GM12872 (cell line): Measurements from ENCODE around the gene MMP2.

Experiments used
- CTCF ChIP-seq: IDR thresholded peaks from 3 replicates; pipeline ENCODE4 v1.5.1; 2011; ENCODE audit warnings: low read depth, mild to moderate bottlenecking, low read length, moderate library complexity; ENCODE audit not compliant: insufficient read depth

The MMP2 gene

GRCh38 chr16:55501549-55502322 lies 22.7 kb downstream of the MMP2 start:
- peak; percentile 44; the same call in 2 of the 3 replicates for TF ChIP-seq CTCF

- no peak for TF ChIP-seq CTCF
These were observed 23.9 kb downstream of the MMP2 start for GRCh38 chr16:55502801-55503366.

DNA sequence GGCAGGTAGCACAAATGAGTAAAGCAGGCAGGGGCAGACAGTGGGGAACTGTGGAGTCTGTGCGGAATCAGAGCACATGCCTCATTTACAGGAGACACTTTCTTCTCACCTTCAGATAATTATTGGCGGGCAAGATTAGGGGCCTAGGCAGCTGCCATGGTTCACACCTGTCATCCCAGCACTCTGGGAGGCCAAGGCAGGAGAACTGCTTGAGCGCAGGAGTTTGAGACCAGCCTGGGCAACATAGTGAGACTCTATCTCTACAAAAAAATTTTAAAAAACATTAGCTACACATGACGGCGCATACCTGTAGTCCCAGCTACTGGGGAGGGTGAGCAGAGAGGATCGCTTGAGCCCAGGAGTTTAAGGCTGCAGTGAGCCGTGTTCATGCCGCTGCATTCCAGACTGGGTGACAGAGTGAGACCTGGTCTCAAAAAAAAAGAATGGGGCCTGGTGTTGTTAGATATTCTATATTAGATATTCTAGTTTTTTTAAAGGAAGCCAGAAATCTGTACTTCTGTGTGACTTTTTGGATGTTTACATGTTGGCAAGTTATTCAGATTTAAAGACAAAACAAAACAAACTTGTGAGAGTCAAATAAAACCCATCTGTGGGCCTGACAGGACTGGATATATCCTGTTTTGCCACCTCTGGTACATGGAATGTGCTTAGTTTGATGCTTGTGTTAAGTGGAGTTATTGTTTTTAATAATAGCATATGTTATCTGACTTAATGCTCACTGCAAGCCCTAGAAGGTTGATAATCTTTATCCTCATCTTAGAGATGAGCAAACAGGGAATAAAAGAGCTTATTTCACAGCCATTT lies 24.9 kb downstream of the MMP2 start:
- no peak for TF ChIP-seq CTCF

- no peak for TF ChIP-seq CTCF
These were observed 26.5 kb downstream of the MMP2 start for GRCh38 chr16:55505333-55506015.

DNA sequence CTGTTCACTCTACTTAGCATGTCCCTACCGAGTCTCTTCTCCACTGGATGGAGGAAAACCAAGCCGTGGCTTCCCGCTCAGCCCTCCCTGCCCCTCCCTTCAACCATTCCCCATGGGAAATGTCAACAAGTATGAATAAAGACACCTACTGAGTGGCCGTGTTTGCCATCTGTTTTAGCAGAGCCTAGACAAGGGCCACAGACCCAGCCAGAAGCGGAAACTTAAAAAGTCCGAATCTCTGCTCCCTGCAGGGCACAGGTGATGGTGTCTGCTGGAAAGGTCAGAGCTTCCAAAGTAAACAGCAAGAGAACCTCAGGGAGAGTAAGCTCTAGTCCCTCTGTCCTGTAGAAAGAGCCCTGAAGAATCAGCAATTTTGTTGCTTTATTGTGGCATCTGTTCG lies 27.1 kb downstream of the MMP2 start:
- no peak for TF ChIP-seq CTCF

DNA sequence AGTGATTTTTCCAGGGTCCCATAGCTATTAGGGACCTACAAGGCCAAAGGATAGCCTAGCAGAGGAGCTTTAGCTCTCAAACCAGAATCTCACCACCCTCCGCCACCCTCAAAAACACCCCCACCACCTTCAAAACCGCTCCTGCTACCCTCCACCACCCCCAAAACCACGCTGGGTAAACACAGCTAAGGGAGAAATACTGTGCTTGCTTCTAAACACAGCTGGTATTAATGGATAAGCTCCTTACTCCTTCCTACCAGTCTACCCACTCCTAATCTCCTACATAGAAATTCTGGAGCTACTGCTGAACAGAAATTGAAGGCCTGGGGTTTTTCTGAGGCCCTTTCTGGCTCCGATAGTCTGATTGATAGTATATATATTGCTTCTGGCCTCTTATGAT lies 27.7 kb downstream of the MMP2 start:
- TF ChIP-seq CTCF, result no peak
